Testis (tissue), 2 donors: ENCODE data around the gene HSD17B8.

Source experiments
- CTCF ChIP-seq, 3 experiments: fragments of 450-650 bp in 2 of 3; fragments of 200-600 bp in 1 of 3; sonication (generic) in 1 of 3; IDR thresholded peaks; one replicate each; pipeline ENCODE4 v1.5.1; 2016 to 2019; ENCODE audit warnings: antibody characterized with exemption in 3 of 3, mild to moderate bottlenecking in 2 of 3, moderate library complexity in 1 of 3
- POLR2A ChIP-seq: fragments of 450-650 bp; IDR thresholded peaks from one replicate; pipeline ENCODE4 v1.6.1; 2017; ENCODE audit warnings: antibody characterized with exemption, mild to moderate bottlenecking, moderate library complexity

GRCh38 chr6:33217681-33218080 lies 13.2 kb downstream of the HSD17B8 start:
- TF ChIP-seq CTCF (IDR thresholded peaks at IDR 0.05), result no peak
- TF ChIP-seq POLR2A, result no peak
